HEK293 (cell line): Measurements from ENCODE around the gene GNAS.
A peak's percentile ranks its signal among the peaks of the same experiment; 100 is the strongest.

Experiments used
- CTCF ChIA-PET: fragments of 350-600 bp; formaldehyde crosslinking; extraction: SDS; loops from one replicate; lab custom pipeline; 2021; ENCODE audit warnings: antibody characterized with exemption; lab: Yijun Ruan, JAX
- POLR2A ChIA-PET: fragments of 300-600 bp; formaldehyde crosslinking; extraction: SDS; loops from one replicate; lab custom pipeline; 2020; ENCODE audit warnings: antibody characterized with exemption, inconsistent platforms; lab: Yijun Ruan, JAX
- H3K27ac ChIP-seq: fragments of 200-500 bp; sonication (Bioruptor generic); 2 replicates; pipeline ENCODE4 v1.5.1; 2014; ENCODE audit warnings: low read depth, low read length, control low read depth, inconsistent platforms; ENCODE audit errors: extremely low read depth
- H3K36me3 ChIP-seq, 2 experiments: fragments of 200-500 bp in 1 of 2; sonication (Bioruptor generic) in 1 of 2; 1 replicate in 1 of 2; 2 replicates in 1 of 2; pipeline ENCODE4 v1.5.1; 2014 to 2017; ENCODE audit warnings: inconsistent platforms in 2 of 2, low read length in 2 of 2; ENCODE audit not compliant: control insufficient read depth in 2 of 2, insufficient read depth in 1 of 2
- H3K4me1 ChIP-seq: fragments of 200-500 bp; sonication (Bioruptor generic); 2 replicates; pipeline ENCODE4 v1.5.1; 2014; ENCODE audit warnings: mild to moderate bottlenecking, low read length, inconsistent platforms; ENCODE audit not compliant: control insufficient read depth, insufficient read depth
- H3K4me3 ChIP-seq: 2 replicates; pipeline ENCODE4 v1.5.1; 2011; ENCODE audit warnings: low read depth, mild to moderate bottlenecking, control low read depth, low read length, moderate library complexity
- H3K9me3 ChIP-seq: fragments of 200-500 bp; sonication (Bioruptor generic); 2 replicates; pipeline ENCODE4 v1.5.1; 2014; ENCODE audit warnings: low read depth, low read length, inconsistent platforms; ENCODE audit not compliant: control insufficient read depth, insufficient read depth
- HOXA7 ChIP-seq: sonication (generic); formaldehyde crosslinking; IDR thresholded peaks from 2 replicates; pipeline ENCODE4 v1.8.1; 2022; ENCODE audit warnings: missing genetic modification reagents, borderline replicate concordance
- MYNN ChIP-seq: fragments of 450-650 bp; formaldehyde crosslinking; IDR thresholded peaks from 2 replicates; pipeline ENCODE4 v1.5.1; 2016; ENCODE audit warnings: missing biosample characterization, missing genetic modification characterization, borderline replicate concordance
- ZBTB20 ChIP-seq: fragments of 450-650 bp; formaldehyde crosslinking; IDR thresholded peaks from 2 replicates; pipeline ENCODE4 v1.5.1; 2016; ENCODE audit warnings: missing biosample characterization, missing genetic modification characterization
- ZFHX2 ChIP-seq: fragments of 450-650 bp; formaldehyde crosslinking; conservative IDR thresholded peaks from 2 replicates; pipeline ENCODE4 v1.5.1; 2016; ENCODE audit warnings: missing biosample characterization, missing genetic modification characterization
- ZNF169 ChIP-seq: fragments of 450-650 bp; formaldehyde crosslinking; IDR thresholded peaks from 2 replicates; pipeline ENCODE4 v1.5.1; 2016; ENCODE audit warnings: missing biosample characterization, missing genetic modification characterization
- ZNF175 ChIP-seq: fragments of 450-650 bp; formaldehyde crosslinking; IDR thresholded peaks from 2 replicates; pipeline ENCODE4 v1.5.1; 2016; ENCODE audit warnings: missing biosample characterization, missing genetic modification characterization
- ZNF221 ChIP-seq: fragments of 450-650 bp; formaldehyde crosslinking; IDR thresholded peaks from 2 replicates; pipeline ENCODE4 v1.5.1; 2017; ENCODE audit warnings: missing biosample characterization, missing genetic modification characterization, borderline replicate concordance
- ZNF433 ChIP-seq: fragments of 450-650 bp; formaldehyde crosslinking; IDR thresholded peaks from 2 replicates; pipeline ENCODE4 v1.5.1; 2016; ENCODE audit warnings: missing biosample characterization, missing genetic modification characterization, low read depth
- ZNF48 ChIP-seq: fragments of 450-650 bp; formaldehyde crosslinking; IDR thresholded peaks from 2 replicates; pipeline ENCODE4 v1.5.1; 2016; ENCODE audit warnings: missing biosample characterization, missing genetic modification characterization
- ZNF529 ChIP-seq: fragments of 450-650 bp; formaldehyde crosslinking; IDR thresholded peaks from 2 replicates; pipeline ENCODE4 v1.5.1; 2017; ENCODE audit warnings: missing genetic modification characterization, missing biosample characterization; ENCODE audit not compliant: insufficient replicate concordance
- ZNF560 ChIP-seq: fragments of 450-650 bp; formaldehyde crosslinking; IDR thresholded peaks from 2 replicates; pipeline ENCODE4 v1.5.1; 2017; ENCODE audit warnings: missing biosample characterization, missing genetic modification characterization, borderline replicate concordance
- ZNF654 ChIP-seq: fragments of 450-650 bp; formaldehyde crosslinking; IDR thresholded peaks from 2 replicates; pipeline ENCODE4 v1.5.1; 2016; ENCODE audit warnings: low read depth, missing biosample characterization, missing genetic modification characterization
- ZNF660 ChIP-seq: fragments of 450-650 bp; IDR thresholded peaks from 2 replicates; pipeline ENCODE4 v1.5.1; 2018; ENCODE audit warnings: missing biosample characterization, mild to moderate bottlenecking, missing genetic modification characterization
- ZNF664 ChIP-seq: fragments of 450-650 bp; formaldehyde crosslinking; IDR thresholded peaks from 2 replicates; pipeline ENCODE4 v1.5.1; 2016; ENCODE audit warnings: missing biosample characterization, missing genetic modification characterization
- ZNF768 ChIP-seq: fragments of 450-650 bp; formaldehyde crosslinking; IDR thresholded peaks from 2 replicates; pipeline ENCODE4 v1.5.1; 2018; ENCODE audit warnings: missing biosample characterization, mild to moderate bottlenecking, missing genetic modification characterization
- ZNF777 ChIP-seq: fragments of 450-650 bp; formaldehyde crosslinking; IDR thresholded peaks from 2 replicates; pipeline ENCODE4 v1.5.1; 2017; ENCODE audit warnings: missing biosample characterization, missing genetic modification characterization, borderline replicate concordance
- ZNF791 ChIP-seq: fragments of 450-650 bp; formaldehyde crosslinking; IDR thresholded peaks from 2 replicates; pipeline ENCODE4 v1.5.1; 2016; ENCODE audit warnings: missing biosample characterization, missing genetic modification characterization
- ZNF792 ChIP-seq: fragments of 450-650 bp; formaldehyde crosslinking; IDR thresholded peaks from 2 replicates; pipeline ENCODE4 v1.5.1; 2016; ENCODE audit warnings: missing biosample characterization, missing genetic modification characterization
- ZNF830 ChIP-seq: fragments of 450-650 bp; IDR thresholded peaks from 2 replicates; pipeline ENCODE4 v1.5.0; 2018; ENCODE audit warnings: missing biosample characterization, missing genetic modification characterization, low read depth, mild to moderate bottlenecking, moderate library complexity
- TF ChIP-seq, protein P1 (sequence below): fragments of 450-650 bp; formaldehyde crosslinking; IDR thresholded peaks from 2 replicates; pipeline ENCODE4 v1.5.1; 2016; ENCODE audit warnings: missing biosample characterization, missing genetic modification characterization
- TF ChIP-seq, protein P2 (sequence below): fragments of 450-650 bp; formaldehyde crosslinking; IDR thresholded peaks from 2 replicates; pipeline ENCODE4; 2016; ENCODE audit warnings: missing biosample characterization, missing genetic modification characterization
- TF ChIP-seq, protein P3 (sequence below): fragments of 450-650 bp; formaldehyde crosslinking; IDR thresholded peaks from 2 replicates; pipeline ENCODE4 v1.5.0; 2017; ENCODE audit warnings: missing biosample characterization, missing genetic modification characterization, borderline replicate concordance

Gene GNAS

DNA sequence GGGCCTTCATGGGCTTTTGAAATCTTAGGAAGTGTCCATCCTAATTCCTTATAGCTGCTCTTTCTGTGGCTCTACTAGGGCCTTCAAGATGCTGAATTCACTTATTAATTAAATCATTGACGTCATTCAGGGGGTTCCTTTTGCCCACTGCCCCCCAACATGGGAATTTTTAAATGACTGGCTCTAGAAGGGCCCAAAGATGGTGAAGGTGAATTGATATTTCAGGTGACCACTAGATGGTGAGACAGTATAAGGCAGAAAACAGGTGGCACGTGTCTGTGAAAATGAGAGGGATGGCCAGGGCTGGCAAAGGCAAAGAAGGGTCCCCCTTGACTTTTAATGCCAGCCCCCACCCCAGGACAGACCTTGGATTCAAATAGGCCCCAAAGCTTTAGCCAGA, 11.8 kb downstream of the GNAS start:
- Histone ChIP-seq H3K4me1 (no peaks in the 10 kb centered on the region), H3K9me3 (no peaks in the 10 kb centered on the region), H3K36me3 (no peaks in the 10 kb centered on the region), H3K4me3 (no peak overlapping the region), H3K27ac (no peak overlapping the region)
- POLR2A ChIA-PET: no interaction called here
- CTCF ChIA-PET: interaction anchor here (0.6 kb wide), 1 partner anchor 568 kb away, joined by 3 read pairs; no protein-coding TSS in a partner anchor
- TF ChIP-seq ZNF175 (tag by site-specific recombination): no peak
- no peak for TF ChIP-seq ZNF664 (tag by site-specific recombination)
- TF ChIP-seq, protein P1, sequence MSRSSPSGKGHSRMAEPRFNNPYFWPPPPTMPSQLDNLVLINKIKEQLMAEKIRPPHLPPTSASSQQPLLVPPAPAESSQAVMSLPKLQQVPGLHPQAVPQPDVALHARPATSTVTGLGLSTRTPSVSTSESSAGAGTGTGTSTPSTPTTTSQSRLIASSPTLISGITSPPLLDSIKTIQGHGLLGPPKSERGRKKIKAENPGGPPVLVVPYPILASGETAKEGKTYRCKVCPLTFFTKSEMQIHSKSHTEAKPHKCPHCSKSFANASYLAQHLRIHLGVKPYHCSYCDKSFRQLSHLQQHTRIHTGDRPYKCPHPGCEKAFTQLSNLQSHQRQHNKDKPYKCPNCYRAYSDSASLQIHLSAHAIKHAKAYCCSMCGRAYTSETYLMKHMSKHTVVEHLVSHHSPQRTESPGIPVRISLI (tag by site-specific recombination): no peak
- TF ChIP-seq ZNF654 (tag by site-specific recombination): peak; percentile 38

DNA sequence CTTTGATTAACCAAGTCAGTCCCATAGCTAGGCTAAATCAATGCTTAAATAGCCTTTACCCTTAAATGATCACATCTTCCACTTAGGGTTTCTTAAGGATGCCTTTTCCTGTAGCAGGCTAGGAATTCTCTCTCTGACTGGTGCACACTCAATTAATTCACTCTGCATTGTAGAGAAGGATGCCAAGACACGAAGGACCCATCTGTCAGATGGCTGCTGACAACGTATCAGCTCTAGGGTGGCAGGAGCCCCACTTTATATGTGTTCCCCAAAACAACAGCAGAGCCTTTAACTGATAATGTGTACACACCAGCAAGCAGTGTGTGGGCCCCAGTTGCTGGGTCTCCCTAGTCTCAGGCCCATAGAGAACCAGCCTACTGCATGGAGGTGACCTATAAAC, 13.3 kb downstream of the GNAS start:
- H3K9me3 ChIP-seq: no peaks in the 10 kb centered on the region
- CTCF ChIA-PET: no interaction called here
- H3K4me1 ChIP-seq: no peaks in the 10 kb centered on the region
- no peaks in the 10 kb centered on the region for H3K36me3 ChIP-seq
- POLR2A ChIA-PET: no interaction called here
- H3K4me3 ChIP-seq: no peak overlapping the region
- TF ChIP-seq ZNF830 (tag by site-specific recombination) (no peak), ZBTB20 (tag by site-specific recombination) (no peak), ZNF792 (tag by site-specific recombination) (no peak), ZNF221 (tag by site-specific recombination) (no peak), ZFHX2 (tag by site-specific recombination) (no peak), ZNF660 (no peak), HOXA7 (CRISPR knock-in tag) (no peak), ZNF768 (tag by site-specific recombination) (no peak), ZNF433 (tag by site-specific recombination) (no peak), ZNF560 (no peak), ZNF777 (no peak), ZNF529 (tag by site-specific recombination) (no peak), MYNN (tag by site-specific recombination) (no peak), ZNF48 (tag by site-specific recombination) (no peak), ZNF169 (no peak), ZNF791 (no peak)
- TF ChIP-seq, protein P2, sequence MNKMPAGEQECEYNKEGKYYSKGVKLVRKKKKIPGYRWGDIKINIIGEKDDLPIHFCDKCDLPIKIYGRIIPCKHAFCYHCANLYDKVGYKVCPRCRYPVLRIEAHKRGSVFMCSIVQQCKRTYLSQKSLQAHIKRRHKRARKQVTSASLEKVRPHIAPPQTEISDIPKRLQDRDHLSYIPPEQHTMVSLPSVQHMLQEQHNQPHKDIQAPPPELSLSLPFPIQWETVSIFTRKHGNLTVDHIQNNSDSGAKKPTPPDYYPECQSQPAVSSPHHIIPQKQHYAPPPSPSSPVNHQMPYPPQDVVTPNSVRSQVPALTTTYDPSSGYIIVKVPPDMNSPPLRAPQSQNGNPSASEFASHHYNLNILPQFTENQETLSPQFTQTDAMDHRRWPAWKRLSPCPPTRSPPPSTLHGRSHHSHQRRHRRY: no peak
- TF ChIP-seq, protein P3, sequence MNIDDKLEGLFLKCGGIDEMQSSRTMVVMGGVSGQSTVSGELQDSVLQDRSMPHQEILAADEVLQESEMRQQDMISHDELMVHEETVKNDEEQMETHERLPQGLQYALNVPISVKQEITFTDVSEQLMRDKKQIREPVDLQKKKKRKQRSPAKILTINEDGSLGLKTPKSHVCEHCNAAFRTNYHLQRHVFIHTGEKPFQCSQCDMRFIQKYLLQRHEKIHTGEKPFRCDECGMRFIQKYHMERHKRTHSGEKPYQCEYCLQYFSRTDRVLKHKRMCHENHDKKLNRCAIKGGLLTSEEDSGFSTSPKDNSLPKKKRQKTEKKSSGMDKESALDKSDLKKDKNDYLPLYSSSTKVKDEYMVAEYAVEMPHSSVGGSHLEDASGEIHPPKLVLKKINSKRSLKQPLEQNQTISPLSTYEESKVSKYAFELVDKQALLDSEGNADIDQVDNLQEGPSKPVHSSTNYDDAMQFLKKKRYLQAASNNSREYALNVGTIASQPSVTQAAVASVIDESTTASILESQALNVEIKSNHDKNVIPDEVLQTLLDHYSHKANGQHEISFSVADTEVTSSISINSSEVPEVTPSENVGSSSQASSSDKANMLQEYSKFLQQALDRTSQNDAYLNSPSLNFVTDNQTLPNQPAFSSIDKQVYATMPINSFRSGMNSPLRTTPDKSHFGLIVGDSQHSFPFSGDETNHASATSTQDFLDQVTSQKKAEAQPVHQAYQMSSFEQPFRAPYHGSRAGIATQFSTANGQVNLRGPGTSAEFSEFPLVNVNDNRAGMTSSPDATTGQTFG (tag by site-specific recombination): no peak
- H3K27ac ChIP-seq: no peak overlapping the region
